Measurements from ENCODE around the gene HSFX2.
"Not testable (repeated sequence)": the region's sequence is repeated elsewhere in the genome, so short reads cannot be mapped to it uniquely, and the experiment has no call there.

GRCh38 chrX:149585631-149586030, 9.5 kb downstream of the HSFX2 start:
- not testable (repeated sequence) for TF ChIP-seq PRDM15 (CRISPR knock-in tag; IDR thresholded peaks at IDR 0.05); CTCF (CRISPR knock-in tag; IDR thresholded peaks at IDR 0.05); SRF (IDR thresholded peaks at IDR 0.05; ENCODE audit: low read depth, low read length); FIP1L1 (IDR thresholded peaks at IDR 0.05; ENCODE audit: borderline replicate concordance, insufficient read depth, low read depth, low read length); SMAD3 (CRISPR knock-in tag; IDR thresholded peaks at IDR 0.05); EP300 (IDR thresholded peaks at IDR 0.05; ENCODE audit: low read depth in 2 of 2, low read length in 2 of 2); EP300 (CRISPR knock-in tag; IDR thresholded peaks at IDR 0.05; ENCODE audit: borderline replicate concordance); JUNB (CRISPR knock-in tag; IDR thresholded peaks at IDR 0.05; ENCODE audit: borderline replicate concordance); FOXJ3 (CRISPR knock-in tag; IDR thresholded peaks at IDR 0.05; ENCODE audit: borderline replicate concordance)
- TF ChIP-seq, protein P1, sequence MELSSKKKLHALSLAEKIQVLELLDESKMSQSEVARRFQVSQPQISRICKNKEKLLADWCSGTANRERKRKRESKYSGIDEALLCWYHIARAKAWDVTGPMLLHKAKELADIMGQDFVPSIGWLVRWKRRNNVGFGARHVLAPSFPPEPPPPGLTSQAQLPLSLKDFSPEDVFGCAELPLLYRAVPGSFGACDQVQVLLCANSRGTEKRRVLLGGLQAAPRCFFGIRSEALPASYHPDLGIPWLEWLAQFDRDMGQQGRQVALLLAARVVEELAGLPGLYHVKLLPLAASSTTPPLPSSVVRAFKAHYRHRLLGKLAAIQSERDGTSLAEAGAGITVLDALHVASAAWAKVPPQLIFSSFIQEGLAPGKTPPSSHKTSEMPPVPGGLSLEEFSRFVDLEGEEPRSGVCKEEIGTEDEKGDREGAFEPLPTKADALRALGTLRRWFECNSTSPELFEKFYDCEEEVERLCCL (CRISPR knock-in tag; IDR thresholded peaks at IDR 0.05; ENCODE audit: borderline replicate concordance), result not testable (repeated sequence)
- TF ChIP-seq, protein P2, sequence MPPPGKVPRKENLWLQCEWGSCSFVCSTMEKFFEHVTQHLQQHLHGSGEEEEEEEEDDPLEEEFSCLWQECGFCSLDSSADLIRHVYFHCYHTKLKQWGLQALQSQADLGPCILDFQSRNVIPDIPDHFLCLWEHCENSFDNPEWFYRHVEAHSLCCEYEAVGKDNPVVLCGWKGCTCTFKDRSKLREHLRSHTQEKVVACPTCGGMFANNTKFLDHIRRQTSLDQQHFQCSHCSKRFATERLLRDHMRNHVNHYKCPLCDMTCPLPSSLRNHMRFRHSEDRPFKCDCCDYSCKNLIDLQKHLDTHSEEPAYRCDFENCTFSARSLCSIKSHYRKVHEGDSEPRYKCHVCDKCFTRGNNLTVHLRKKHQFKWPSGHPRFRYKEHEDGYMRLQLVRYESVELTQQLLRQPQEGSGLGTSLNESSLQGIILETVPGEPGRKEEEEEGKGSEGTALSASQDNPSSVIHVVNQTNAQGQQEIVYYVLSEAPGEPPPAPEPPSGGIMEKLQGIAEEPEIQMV (CRISPR knock-in tag; IDR thresholded peaks at IDR 0.05; ENCODE audit: low read depth), result not testable (repeated sequence)
